ENCODE measurements around the gene ACBD4. TPM values are rescaled to one million over a fixed set of nuclear protein-coding genes. Genes with fewer than 3 reads are reported as not detected.
A peak's percentile ranks its signal among the peaks of the same experiment; 100 is the strongest.

Gene ACBD4
- total RNA-seq, 1 donor from 2014 or later = 5.6 TPM

GRCh38 chr17:45129426-45129939 lies 6.0 kb upstream of the ACBD4 start:
- no peaks in the 10 kb centered on the region for H3K9me3 Mint-ChIP-seq (ENCODE audit: low read depth)
- H3K4me3 Mint-ChIP-seq (ENCODE audit: unreplicated experiment) = no peak overlapping the region
- peak overlapping the region; percentile 98 for H3K27ac Mint-ChIP-seq (ENCODE audit: unreplicated experiment)
- no peaks in the 10 kb centered on the region for H3K36me3 Mint-ChIP-seq (ENCODE audit: low read depth)
- peaks cover 64% of the 10 kb centered on the region for H3K4me1 Mint-ChIP-seq (ENCODE audit: low read depth)
- no peak for TF ChIP-seq CTCF (IDR thresholded peaks at IDR 0.05)
- no peaks in the 10 kb centered on the region for H3K27me3 Mint-ChIP-seq (ENCODE audit: low read depth)
- no peak for DNase-seq (ENCODE audit: low spot score)

- no peak for DNase-seq (ENCODE audit: low spot score)
- no peak for TF ChIP-seq CTCF (IDR thresholded peaks at IDR 0.05)
- H3K36me3 Mint-ChIP-seq (ENCODE audit: low read depth) = no peaks in the 10 kb centered on the region
- H3K9me3 Mint-ChIP-seq (ENCODE audit: low read depth) = no peaks in the 10 kb centered on the region
- H3K4me1 Mint-ChIP-seq (ENCODE audit: low read depth) = peaks cover 62% of the 10 kb centered on the region
- H3K4me3 Mint-ChIP-seq (ENCODE audit: unreplicated experiment) = peak overlapping the region; percentile 75
- H3K27me3 Mint-ChIP-seq (ENCODE audit: low read depth) = no peaks in the 10 kb centered on the region
- peak overlapping the region; percentile 98 for H3K27ac Mint-ChIP-seq (ENCODE audit: unreplicated experiment)
Observed at GRCh38 chr17:45129940-45130680, 5.4 kb upstream of the ACBD4 start.

- H3K4me3 Mint-ChIP-seq (ENCODE audit: unreplicated experiment) = peak overlapping the region; percentile 75
- peaks cover 64% of the 10 kb centered on the region for H3K4me1 Mint-ChIP-seq (ENCODE audit: low read depth)
- no peak for DNase-seq (ENCODE audit: low spot score)
- H3K36me3 Mint-ChIP-seq (ENCODE audit: low read depth) = no peaks in the 10 kb centered on the region
- H3K27ac Mint-ChIP-seq (ENCODE audit: unreplicated experiment) = peak overlapping the region; percentile 98
- TF ChIP-seq CTCF (IDR thresholded peaks at IDR 0.05) = no peak
- no peaks in the 10 kb centered on the region for H3K9me3 Mint-ChIP-seq (ENCODE audit: low read depth)
- no peaks in the 10 kb centered on the region for H3K27me3 Mint-ChIP-seq (ENCODE audit: low read depth)
Observed at GRCh38 chr17:45130681-45131615, 4.5 kb upstream of the ACBD4 start.

- no peak for DNase-seq (ENCODE audit: low spot score)
- peak; percentile 100 for TF ChIP-seq CTCF (IDR thresholded peaks at IDR 0.05)
- peaks cover 65% of the 10 kb centered on the region for H3K4me1 Mint-ChIP-seq (ENCODE audit: low read depth)
Observed at GRCh38 chr17:45131616-45132319, 3.7 kb upstream of the ACBD4 start.

GRCh38 chr17:45132320-45132571 lies 3.2 kb upstream of the ACBD4 start, which contains the start of gene PLCD3:
Gene PLCD3 (minus strand): TSS chr17:45132515. CDS start chr17:45132410, 105 bp downstream.
- DNase-seq (ENCODE audit: low spot score) = no peak
- no peak for TF ChIP-seq CTCF (IDR thresholded peaks at IDR 0.05)
- Mint-ChIP-seq H3K4me3 (ENCODE audit: unreplicated experiment) (peak within 1 kb of the TSS; percentile 84), H3K27ac (ENCODE audit: unreplicated experiment) (peak within 1 kb of the TSS; percentile 98), H3K36me3 (ENCODE audit: low read depth) (no peaks in the 10 kb centered on the region), H3K4me1 (ENCODE audit: low read depth) (peaks cover 60% of the 10 kb centered on the region), H3K27me3 (ENCODE audit: low read depth) (no peaks in the 10 kb centered on the region), H3K9me3 (ENCODE audit: low read depth) (no peaks in the 10 kb centered on the region)

More at GRCh38 chr17:45131616-45132319, 3.7 kb upstream of the ACBD4 start:
- Mint-ChIP-seq H3K9me3 (ENCODE audit: low read depth) (no peaks in the 10 kb centered on the region), H3K27ac (ENCODE audit: unreplicated experiment) (peak overlapping the region; percentile 98), H3K4me3 (ENCODE audit: unreplicated experiment) (peak overlapping the region; percentile 75), H3K36me3 (ENCODE audit: low read depth) (no peaks in the 10 kb centered on the region), H3K27me3 (ENCODE audit: low read depth) (no peaks in the 10 kb centered on the region)

Measured in chondrocyte (in vitro differentiated cells).